HG03159 (cell line): ENCODE data around the gene ZEB2.

Source experiments
- ATAC-seq: cut with Tn5 transposase; IDR thresholded peaks from one replicate; pipeline ENCODE4 v1.9.1; 2021; ENCODE audit warnings: mild to moderate bottlenecking, moderate library complexity; ENCODE audit not compliant: unreplicated experiment

The ZEB2 gene

GRCh38 chr2:144430722-144431391 lies 89.1 kb downstream of the ZEB2 start:
- ATAC-seq, result peak; percentile 87

- no peak for ATAC-seq
Observed at GRCh38 chr2:144429396-144430112, 90.4 kb downstream of the ZEB2 start.

GRCh38 chr2:144426981-144427479 lies 92.9 kb downstream of the ZEB2 start:
- ATAC-seq, result no peak

- no peak for ATAC-seq
Observed at GRCh38 chr2:144426355-144426754, 93.6 kb downstream of the ZEB2 start.

GRCh38 chr2:144424559-144425240 lies 95.2 kb downstream of the ZEB2 start:
- ATAC-seq, result no peak

GRCh38 chr2:144421606-144422510 lies 98.1 kb downstream of the ZEB2 start:
- ATAC-seq, result no peak

GRCh38 chr2:144419218-144419617 lies 100.7 kb downstream of the ZEB2 start:
- no peak for ATAC-seq

GRCh38 chr2:144415386-144415785 lies 104.5 kb downstream of the ZEB2 start:
- no peak for ATAC-seq

- ATAC-seq, result peak; percentile 54
Observed at GRCh38 chr2:144414324-144414845, 105.5 kb downstream of the ZEB2 start.

GRCh38 chr2:144412709-144413108 lies 107.2 kb downstream of the ZEB2 start:
- ATAC-seq, result no peak

- no peak for ATAC-seq
Observed at GRCh38 chr2:144411473-144411872, 108.4 kb downstream of the ZEB2 start.

GRCh38 chr2:144409241-144409640 lies 110.7 kb downstream of the ZEB2 start:
- ATAC-seq, result no peak

GRCh38 chr2:144407262-144407661 lies 112.7 kb downstream of the ZEB2 start:
- no peak for ATAC-seq

- no peak for ATAC-seq
Observed at GRCh38 chr2:144405982-144406788, 113.7 kb downstream of the ZEB2 start.

GRCh38 chr2:144405321-144405720 lies 114.6 kb downstream of the ZEB2 start:
- no peak for ATAC-seq

GRCh38 chr2:144404586-144405314 lies 115.2 kb downstream of the ZEB2 start:
- no peak for ATAC-seq

GRCh38 chr2:144403933-144404332 lies 116.0 kb downstream of the ZEB2 start:
- no peak for ATAC-seq

- ATAC-seq, result no peak
Observed at GRCh38 chr2:144402251-144402650, 117.7 kb downstream of the ZEB2 start.

GRCh38 chr2:144401036-144401435 lies 118.9 kb downstream of the ZEB2 start:
- ATAC-seq, result no peak
